ENCODE results near the gene PLEKHA1.

GRCh38 chr10:122331615-122332446 is 42.7 kb upstream of the PLEKHA1 start:
- TF ChIP-seq POLR2A (IDR thresholded peaks at IDR 0.05; ENCODE audit: low read length) (no peak), GATA1 (IDR thresholded peaks at IDR 0.05; ENCODE audit: low read depth, low read length) (no peak)

Measured in erythroblast (primary cell).